Measurements from ENCODE around the gene PBX3.
"Not testable (repeated sequence)": the region's sequence is repeated elsewhere in the genome, so short reads cannot be mapped to it uniquely, and the experiment has no call there.

The PBX3 gene

DNA sequence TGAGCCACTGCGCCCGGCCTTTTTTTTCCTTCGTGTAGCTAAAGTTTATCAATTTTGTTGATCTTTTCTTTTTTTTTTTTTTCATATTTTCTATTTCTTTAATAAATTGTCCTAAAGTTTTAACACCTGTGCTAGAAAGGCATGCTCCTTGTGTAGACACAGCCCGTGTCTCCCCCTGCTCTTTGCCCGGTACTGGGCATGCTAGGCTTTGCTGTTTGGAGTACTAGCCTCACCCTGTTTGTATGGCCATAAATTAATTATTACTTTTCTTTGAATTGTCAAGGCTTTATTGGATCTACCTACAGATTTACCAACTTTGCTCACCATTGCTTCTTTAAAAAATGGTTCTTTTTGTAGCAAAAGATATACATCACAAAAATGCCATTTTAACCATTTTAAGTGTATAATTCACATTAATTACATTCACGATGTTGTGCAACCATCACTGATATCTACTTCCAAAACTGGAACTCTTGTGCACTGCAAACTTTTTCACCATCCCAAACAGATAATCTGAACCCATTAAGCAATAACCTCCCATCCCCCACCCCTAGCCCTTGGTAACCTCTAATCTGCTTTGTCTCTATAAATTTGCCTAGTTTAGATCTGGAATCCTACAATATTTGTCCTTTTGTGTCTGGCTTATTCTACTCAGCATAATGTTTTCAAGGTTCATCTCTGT is 31.5 kb downstream of the PBX3 start:
- not testable (repeated sequence) for DNase-seq (ENCODE audit: low spot score)

DNA sequence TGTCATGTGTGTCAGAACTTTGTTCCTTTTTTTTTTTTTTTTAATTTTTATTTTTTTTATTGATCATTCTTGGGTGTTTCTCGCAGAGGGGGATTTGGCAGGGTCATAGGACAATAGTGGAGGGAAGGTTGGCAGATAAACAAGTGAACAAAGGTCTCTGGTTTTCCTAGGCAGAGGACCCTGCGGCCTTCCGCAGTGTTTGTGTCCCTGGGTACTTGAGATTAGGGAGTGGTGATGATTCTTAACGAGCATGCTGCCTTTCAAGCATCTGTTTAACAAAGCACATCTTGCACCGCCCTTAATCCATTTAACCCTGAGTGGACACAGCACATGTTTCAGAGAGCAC is 32.0 kb downstream of the PBX3 start:
- DNase-seq (ENCODE audit: low spot score): not testable (repeated sequence)

DNA sequence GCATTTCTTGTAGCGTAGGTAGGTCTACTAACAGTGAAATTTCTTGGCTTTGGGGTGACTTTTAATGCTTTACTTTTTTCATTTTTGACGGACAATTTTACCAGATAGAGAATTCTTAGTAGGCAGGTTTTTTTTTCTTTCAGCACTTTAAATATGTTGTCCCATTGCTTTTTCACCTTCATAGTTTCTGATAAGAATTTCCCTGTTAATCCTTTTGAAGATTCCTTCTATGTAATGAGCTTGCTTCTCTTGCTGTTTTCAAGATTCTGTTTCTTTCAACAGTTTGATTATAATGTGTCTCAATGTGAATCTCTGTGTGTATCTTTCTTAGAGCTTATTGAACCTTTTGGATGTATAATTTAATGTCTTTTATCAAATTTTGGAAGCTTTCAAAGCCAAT is 35.5 kb downstream of the PBX3 start:
- DNase-seq (ENCODE audit: low spot score): no peak

DNA sequence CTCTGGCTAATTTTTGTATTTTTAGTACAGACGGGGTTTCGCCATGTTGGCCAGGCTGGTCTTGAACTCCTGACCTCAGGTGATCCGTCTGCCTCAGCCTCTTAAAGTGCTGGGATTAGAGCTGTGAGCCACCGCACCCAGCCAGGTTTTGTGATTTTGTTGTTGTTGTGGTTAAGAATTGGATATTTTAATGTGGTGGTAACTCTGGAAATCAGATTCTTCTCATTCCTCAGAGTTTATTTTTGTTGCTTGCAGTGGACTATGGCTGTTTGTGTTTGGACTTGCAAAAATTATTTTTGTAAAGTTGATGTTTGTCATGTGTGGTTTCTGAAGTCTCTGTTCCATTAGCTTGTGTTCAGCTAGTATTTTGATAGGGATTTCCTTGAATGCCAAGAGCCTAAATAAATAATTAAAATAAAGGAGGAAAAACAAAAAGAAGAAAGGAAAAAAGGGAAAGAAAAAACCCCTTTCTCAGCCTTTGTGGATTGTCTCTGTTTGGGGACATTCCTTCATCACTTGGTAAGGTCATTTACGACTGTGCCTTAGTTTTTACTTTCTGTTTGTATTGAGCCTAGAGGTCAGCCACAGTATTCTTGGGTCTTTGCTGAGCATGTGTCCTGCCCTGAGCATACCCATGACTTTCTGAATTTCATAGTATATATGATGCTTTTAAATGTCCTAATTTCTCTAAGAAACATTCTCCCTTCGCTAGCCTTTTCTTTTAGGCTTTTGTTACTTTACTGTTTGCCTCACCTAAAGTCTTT is 37.3 kb downstream of the PBX3 start:
- no peak for DNase-seq (ENCODE audit: low spot score)

DNA sequence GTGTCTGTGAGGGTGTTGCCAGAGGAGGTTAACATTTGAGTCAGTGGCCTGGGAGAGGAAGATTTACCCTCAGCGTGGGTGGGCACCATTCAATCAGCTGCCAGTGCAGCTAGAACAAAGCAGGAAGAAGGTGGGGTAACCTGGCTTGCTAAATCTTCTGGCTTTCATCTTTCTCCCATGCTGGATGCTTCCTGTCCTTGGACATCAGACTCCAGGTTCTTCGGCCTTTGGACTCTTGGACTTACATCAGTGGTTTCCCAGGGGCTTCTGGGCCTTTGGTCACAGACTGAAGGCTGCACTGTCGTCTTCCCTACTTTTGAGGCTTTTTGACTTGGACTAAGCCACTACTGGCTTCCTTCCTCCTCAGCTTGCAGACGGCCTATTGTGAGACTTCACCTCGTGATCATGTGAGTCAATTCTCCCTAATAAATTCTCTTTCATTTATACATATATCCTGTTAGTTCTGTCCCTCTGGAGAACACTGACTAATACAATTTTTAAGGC is 38.1 kb downstream of the PBX3 start:
- peak; percentile 62 for DNase-seq (ENCODE audit: low spot score)

DNA sequence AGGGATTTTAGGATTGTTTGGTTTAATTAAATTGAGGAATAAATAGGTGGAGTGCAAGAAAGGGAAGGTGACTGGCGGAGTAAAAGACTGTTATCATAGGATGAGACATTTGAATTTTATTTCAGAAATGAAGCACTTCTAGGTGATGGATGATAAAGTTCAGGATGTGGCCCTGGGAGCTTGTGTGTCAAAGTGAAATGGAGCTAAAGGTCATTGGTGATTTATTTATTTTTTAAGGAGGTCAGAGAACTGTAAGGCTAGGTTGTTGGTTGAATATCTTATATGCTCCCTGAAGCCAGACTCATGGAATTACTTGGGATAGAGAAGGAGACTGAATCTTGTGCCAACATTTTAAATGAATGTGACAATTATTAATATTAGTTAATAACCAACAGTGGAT is 40.5 kb downstream of the PBX3 start:
- no peak for DNase-seq (ENCODE audit: low spot score)

DNA sequence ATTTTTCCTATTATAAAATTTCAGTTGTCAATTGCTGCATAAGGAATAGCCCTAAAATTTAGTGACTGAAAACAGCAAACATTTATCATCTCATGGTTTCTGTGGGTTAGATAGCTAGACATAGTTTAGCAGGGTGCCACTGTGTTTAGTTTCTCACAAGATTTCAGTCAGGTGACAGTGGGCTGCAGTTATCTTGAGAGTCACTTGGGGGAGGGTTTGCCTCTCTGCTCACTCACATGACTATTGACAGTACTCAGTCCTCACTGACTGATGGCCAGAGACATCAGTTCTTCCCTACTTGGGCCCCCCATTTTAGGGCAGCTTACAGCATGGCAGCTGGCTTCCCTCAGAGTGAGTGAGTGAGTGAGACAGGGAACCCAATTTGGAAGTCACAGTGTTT is 42.0 kb downstream of the PBX3 start:
- no peak for DNase-seq (ENCODE audit: low spot score)

DNA sequence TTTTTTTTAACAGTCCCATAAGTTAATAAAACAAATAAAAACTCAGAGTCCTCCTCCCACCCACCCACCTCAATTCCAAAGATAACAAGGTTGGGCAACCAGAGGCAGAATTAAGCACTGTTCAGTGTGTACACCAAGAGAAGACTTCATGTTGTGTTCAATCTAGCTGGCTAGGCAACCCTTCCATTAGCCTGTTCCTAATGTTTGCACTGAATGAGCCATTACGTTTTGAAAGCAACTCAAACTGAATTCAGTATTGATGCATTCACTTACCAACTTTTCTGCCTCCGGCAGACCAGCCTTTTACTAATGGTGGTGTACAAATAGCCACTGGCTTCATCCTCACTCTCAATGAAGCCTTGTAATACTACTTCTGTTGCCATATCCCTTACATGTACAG is 47.5 kb downstream of the PBX3 start:
- DNase-seq (ENCODE audit: low spot score): no peak

DNA sequence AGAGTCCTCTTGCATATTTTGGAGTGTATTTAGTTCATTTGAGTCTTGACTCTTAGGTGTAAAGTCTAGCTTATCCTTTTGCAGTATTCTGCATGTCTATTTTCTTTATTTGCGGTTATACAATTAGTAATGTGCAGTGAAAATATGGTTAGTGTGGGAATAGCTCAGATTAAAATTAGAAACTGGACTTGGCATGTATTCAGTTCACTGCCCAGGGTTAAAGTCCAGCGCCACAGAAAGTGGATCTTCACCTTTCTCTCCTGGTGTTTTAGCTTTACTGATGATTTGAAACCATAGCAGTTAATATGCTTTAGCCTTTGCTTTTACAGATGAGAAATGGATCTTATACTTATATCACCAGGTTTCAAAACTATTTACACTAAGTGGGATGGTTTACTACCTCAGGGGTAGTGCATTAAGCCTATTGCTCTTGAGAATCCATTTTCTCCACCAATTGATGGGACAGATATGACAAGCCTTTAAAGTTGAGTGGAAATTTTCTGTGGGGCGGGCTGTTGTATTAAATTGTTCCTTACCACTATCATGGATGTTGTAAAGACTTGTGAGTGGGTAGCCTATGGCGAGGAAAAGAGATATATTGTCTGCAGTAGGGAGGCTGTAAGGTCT is 48.9 kb downstream of the PBX3 start:
- DNase-seq (ENCODE audit: low spot score): no peak

DNA sequence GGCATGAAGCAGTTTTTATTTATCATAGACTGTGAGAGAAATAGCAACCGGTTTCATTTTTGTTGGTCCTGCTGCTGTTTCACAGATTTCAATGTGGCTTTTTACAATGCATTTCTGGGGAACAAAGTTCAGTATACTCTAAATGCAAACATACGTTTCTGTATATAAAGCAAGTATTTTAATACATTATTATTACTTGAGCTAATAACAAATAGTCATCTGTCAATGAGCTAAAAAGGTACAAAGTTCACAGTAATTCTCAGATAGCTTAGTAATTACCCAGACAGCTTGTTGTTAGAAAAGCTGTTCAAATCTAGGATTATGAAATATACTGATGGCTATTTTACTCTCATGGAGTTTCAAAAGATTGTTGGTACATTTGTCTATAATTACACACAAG is 50.8 kb downstream of the PBX3 start:
- DNase-seq (ENCODE audit: low spot score): no peak

DNA sequence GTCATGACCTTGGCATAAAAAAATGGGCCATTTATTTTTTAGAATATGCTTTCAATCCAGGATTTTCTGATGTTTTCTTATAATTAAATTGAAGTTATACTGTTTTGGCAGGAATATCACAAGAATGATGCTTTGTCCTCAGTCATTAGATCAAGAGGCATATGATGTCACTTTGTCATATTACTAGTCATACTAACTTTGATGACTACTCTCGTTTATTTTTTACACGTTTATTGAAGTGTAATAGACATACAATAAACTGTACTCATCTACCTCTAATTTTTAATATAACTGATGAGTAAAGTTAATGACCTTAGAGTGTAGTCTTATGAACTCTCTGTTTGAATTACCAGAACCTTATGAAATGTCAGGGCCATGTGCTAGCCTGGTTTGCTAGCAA is 56.4 kb downstream of the PBX3 start:
- no peak for DNase-seq (ENCODE audit: low spot score)

DNA sequence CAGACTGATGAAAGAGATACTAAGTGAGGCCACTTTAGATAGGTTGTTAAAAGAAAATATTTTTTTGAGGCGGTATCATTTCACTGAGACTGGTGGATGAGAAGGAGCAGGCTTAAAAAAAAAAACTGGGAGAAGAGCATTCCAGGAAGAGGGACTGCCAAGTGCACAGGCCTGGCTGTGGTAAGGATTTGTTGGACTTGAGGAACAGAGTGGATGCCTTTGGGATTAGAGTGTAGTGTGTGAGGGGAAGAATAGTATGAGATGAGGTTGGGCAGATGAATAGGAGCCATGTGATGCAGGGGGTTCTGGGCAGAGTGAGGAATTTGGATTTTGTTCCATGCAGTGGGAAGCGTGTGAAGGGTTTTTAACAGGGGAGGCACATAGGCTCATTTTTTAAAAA is 57.9 kb downstream of the PBX3 start:
- no peak for DNase-seq (ENCODE audit: low spot score)

DNA sequence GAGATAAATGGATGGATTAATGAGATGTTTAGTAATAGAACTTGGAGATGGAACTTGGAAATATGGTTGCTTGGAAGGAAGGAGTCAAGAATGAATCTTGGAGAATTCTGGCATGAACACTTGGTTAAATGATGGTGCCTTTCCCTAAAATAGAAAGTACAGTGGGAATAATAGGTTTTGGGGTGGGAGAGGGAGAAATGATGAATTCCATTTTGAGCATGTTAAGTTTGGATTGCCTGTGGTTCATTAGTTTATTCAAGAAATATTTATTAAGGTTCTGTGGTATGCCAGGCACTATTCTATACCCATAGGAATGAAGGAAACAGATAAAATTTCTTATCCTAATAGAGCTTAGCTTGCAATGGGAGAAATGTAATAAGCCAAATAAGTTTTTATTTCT is 58.4 kb downstream of the PBX3 start:
- DNase-seq (ENCODE audit: low spot score): no peak

DNA sequence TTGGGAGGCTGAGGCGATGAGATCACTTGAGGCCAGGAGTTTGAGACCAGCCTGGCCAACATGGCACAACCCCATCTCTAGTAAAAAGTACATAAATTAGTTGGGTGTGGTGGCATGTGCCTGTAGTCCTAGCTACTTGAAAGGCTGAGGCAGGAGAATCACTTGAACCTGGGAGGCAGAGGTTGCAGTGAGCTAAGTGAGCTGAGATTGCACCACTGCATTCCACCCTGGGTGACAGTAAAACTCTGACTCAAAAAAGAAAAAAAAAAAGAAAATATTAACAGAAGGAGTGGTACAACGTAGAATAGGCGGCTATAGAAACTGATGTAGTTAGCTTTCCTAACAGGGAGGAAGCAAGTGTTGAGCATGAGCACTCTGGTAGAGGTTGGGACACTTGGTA is 59.9 kb downstream of the PBX3 start:
- DNase-seq (ENCODE audit: low spot score): no peak

DNA sequence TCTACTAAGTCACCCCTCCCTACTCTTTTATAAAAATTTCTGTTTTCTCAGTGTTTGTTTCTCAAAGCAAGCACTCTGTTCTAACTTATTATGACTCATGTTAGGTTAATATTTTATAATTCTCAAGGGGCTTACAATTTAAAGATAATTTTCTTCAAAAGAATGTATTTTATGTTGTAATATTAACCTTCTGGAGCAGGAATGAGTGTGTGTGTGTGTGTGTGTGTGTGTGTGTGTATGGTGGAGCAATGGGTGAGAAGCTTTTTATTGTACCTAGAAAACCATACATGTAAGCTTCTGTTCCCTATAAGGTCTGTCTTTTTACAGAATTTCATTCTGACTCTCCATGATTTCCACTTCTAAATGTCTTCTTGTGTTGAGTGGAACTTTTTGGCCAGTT is 63.0 kb downstream of the PBX3 start:
- no peak for DNase-seq (ENCODE audit: low spot score)

DNA sequence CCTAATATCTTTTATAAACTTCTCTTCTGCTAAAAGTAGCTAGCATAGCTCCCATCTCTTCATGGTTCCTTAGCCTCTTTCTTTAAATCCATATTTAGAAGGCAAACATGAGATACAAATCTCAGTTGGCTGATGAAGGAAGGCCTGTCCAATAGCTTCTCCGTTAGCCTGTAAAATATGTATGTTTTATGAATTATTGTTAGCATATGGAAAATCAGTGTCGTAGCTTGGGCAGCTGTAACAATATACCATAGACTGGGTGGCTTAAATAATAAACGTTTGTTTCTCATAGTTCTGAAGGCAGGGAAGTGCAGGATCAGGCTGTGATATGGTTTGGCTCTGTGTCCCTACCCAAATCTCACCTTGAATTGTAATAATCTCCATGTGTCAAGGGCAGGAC is 63.8 kb downstream of the PBX3 start:
- DNase-seq (ENCODE audit: low spot score): no peak

DNA sequence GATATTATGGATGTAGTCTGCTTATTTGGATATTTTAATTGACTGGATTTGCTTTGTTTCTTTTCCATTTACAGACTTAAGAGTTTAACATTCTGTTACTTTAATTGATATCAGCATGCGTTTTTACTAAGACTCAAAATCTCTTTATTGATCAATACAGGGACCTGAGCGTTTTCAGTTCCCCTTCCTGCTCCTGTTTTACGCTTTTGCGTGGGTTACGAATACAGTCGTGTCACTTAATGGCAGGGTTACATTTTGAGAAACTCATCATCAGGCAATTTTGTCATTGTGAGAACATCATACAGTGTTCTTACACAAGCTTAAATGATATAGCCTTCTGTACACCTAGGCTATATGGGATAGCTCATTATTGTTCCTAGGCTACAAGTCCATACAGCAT is 65.2 kb downstream of the PBX3 start:
- no peak for DNase-seq (ENCODE audit: low spot score)

DNA sequence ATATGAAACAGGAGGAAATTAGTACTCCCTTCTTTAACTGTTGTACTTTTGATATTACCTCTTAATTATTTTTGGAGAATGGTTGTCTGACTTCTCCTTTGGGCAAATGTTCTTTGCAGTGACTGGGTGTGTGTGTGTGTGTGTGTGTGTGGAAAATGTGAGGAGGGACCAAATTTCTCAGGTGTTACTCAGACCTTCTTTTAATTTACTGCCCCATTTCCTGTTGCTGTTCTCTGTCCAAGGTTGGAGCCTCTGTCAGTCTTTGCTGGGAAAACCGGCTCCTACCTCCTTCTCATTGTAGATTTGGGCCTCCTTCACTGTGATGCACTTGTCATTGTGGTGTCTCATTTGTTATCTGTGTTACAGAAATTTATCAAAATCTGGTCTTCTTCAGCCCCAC is 68.4 kb downstream of the PBX3 start:
- peak; percentile 8 for DNase-seq (ENCODE audit: low spot score)

DNA sequence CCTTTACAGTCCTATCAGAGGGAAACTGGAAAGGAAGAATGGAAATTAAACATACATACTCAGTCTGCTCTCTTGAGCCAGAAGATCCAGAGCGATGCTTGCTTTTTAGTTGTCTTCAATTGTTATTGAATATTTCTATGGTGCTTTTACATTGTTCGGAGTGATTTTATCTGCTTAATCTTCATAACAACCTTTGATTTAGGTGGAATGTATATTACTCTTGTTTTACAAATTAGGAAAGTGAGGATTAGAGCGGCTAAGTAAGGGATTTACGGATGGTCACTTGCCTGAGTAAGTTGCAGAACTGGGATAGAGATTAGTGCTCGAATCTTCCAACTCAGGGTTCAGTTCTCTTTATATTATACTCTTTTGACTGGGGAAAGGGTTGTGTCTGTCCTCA is 69.1 kb downstream of the PBX3 start:
- DNase-seq (ENCODE audit: low spot score): no peak

DNA sequence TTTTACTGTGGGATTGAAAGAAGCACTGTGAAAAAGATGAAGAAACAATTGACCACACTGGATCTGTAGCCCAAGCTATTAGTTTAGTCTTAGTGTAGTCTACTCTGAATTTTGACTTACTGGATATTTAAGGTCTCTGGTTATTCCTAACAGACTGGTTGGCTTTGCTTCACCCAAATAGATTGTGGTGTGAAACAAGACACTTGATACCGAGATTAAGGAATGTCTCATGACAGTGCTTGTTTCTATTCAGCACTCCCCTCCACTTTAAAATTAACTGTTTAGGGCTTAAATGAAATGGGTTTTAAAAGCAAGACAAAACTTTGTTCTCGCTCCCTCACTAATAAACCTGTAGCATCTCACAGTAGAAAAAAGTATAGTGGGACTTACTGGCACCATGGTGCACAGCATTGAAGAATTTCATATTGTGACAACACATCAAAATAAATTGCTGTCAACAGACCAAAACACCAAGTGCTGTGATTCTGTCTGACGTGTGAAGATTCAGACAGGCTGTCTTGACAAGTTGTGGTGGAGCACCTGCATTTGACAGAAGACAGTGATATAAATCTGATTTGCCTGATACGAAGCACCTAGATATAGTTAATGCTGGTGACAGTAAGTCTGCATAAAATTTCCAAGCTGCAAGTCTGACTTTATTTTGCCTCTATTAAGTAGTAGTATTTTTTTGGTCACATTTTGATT is 73.1 kb downstream of the PBX3 start:
- no peak for DNase-seq (ENCODE audit: low spot score)

DNA sequence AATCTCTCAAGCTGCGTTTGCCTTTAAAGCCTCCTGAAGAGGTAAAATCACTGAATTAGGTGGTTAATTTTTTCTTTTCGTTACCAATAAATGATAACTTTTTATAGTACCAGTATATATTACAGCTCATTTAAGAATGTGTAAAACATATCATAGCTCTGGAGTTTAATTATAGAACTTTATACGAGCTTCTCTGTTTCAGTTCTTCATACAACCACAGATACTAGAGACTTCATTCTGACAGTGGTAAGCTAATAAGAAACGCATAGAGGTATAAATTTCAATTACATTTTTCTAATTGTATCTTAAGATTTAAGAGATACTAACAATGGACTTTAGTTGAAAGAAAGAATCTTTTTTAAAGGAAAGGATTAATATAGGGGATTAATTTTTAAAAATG is 73.9 kb downstream of the PBX3 start:
- no peak for DNase-seq (ENCODE audit: low spot score)

DNA sequence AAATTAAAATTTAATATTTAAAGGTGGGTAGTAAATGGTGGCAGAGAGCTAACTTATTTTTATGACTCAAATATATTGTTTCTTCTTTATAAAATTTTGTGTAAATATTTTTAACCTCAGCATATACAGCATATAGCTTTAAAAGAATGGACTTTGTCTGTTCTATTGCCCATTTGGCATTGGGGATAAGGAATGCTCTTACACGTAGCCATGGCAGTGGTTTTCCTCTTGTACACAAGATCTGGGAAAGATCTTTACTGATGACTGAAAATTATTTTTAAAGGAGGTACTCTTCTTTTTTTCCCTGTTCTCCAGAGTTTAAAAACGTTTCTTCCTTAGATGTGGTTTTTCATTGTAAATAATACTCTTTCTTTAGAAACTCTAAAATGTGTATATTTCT is 75.0 kb downstream of the PBX3 start:
- DNase-seq (ENCODE audit: low spot score): no peak

DNA sequence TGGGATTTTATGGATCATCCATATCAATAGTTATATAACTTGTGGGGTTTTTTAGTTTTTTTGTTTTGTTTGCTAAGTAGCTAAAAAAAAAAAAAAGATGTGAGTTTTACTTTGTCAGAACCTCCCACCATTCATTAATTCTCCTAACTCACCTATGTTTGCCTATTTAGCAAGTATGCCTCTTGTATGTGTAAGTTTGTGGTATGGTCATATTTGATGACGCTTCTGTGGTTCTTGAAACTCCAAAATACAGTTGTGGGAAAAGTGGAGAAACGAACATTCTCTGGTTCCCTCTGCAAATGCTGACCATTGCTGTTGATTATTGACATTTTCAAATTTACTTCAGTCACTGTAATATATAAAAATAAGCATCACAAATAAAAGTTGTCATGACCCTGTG is 75.7 kb downstream of the PBX3 start:
- no peak for DNase-seq (ENCODE audit: low spot score)

Data from SW480 (cell line).